Right kidney (tissue), 1 donor: ENCODE data around the gene PIP5K1C.
"Not testable (repeated sequence)": the region's sequence is repeated elsewhere in the genome, so short reads cannot be mapped to it uniquely, and the experiment has no call there.

Source experiments
- DNase-seq: peaks from one replicate; pipeline ENCODE4 v3.0.0-alpha.2; 2016

PIP5K1C gene

DNA sequence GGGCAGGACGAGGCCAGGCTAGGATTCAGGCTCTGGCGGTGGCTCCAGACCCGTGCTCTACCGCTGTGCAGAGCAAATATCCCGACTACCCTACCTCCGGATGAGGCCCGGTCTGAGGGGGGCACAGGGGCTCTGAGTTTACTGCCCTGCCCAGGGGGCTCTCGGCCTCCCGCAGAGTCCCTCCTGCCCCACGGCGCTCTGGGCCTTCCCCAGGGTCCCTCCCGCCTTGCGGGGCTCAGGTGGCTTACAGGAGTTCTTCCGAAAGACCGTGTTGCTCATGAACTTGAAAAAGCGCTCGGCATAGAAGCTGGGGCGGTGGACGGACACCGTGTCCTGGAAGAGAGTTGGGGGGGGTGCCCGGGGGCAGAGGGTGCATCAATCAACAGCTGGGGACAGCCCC, 54.5 kb downstream of the PIP5K1C start:
- DNase-seq: no peak

DNA sequence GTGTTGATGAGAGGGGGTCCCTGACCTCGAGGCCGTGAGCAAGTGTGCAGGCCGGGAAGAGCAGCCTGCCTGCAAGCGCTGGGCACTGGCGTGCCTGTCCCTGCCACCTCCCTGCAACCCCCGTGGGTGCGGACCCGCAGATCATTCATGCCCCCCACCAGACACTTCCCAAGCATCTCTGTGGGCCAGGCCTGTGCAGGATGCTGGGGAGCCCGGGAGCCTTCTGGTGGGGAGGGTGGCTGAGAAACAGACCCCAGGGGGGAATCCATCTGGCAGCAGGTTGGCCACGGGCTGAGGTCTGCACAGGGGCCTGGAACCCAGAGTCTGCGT, 55.2 kb downstream of the PIP5K1C start:
- DNase-seq: no peak

DNA sequence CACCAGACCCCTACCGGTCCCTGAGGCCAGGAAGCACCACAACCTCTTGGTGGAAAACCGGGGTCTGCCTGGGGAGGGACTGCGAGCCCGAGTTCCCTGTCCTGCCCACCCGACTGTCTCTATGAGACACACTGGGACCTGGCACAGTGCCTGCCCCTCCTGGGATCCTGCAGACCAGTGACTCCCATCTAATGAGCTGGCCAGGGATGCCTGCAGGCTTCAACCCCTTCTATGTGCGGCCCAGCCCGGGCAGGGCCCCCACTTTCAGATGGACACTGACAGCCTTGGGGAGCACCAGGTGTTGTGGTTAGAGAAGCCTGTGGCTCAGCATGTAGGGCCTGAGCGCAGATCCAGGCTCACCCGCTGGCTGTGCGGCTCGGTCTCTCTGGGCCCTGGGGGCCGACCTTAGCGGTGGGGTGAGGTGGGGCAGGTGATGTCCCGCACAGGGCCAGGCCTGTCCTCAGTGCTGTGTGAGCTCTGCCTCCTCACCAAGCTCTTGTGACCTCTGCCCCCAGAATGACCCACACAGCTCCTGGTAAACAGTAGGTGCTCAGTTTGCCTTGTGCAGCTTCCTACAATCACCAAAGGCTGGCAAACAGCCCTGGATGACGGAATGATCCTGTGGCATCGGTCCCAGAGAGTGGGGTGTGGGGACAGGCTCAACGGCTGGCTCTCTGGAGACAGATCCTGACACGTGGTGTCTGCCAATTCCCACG, 55.8 kb downstream of the PIP5K1C start:
- DNase-seq: no peak

DNA sequence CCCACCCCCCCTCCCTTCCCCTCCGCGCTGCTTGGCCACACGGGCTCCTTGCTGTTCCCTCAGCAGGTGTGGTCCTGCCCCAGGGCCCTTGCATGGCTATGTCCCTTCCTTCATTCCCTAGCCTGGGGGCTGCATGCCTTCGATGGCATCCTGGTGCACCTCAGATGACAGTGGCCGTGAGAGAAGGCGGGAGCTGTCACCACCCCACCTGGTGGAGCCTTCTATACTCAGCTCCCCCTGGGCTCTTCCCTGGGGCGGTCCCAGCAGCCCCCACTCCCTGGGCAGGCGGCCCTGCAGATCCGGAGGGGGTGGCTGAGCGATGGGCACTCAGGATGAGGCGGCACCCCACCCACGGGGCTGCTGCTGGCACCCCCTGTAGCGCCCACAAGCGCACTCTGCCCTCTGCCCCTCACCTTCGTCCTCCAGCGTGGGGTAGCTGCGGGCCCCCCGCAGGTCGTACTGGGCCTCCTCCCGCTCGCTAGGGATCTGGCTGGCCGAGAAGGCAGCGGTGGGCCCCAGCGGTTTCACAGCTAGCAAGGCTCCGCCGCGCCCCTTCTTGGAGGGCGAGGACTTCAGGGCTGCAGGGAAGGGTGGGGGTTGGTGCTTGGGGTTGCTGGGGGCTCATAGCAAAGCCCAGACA, 56.5 kb downstream of the PIP5K1C start:
- no peak for DNase-seq

DNA sequence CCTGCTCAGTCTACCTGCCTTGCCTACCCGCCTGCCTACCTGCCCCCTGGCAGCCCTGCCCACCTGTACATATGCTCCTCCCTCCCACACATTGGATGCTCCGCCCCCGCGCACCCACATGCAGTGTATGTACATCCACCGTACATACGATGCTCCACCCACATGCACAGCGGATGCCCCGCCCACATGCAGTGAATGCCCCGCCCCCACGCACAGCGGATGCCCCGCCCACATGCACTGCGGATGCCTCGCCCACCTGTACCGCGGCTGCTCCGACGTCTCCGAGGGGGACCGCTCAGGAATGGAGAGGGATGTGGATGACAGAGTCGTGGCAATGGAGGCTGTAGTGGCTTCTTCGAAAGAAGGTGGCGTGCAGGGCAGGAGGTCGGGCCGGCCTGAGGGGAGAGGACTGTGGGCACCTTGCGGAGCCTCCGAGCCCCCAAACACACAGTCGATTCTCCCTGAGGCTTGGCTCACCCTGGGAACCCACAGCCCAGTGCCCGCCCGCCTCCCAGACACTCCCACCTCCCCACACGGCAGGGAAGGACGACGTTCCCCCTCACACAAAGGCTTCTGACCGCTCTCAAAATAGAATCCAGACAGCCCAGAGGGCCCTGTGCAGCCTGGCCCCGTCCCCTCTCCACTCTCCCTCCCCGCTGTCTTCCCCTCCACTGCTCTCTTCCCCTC, 57.1 kb downstream of the PIP5K1C start:
- no peak for DNase-seq

DNA sequence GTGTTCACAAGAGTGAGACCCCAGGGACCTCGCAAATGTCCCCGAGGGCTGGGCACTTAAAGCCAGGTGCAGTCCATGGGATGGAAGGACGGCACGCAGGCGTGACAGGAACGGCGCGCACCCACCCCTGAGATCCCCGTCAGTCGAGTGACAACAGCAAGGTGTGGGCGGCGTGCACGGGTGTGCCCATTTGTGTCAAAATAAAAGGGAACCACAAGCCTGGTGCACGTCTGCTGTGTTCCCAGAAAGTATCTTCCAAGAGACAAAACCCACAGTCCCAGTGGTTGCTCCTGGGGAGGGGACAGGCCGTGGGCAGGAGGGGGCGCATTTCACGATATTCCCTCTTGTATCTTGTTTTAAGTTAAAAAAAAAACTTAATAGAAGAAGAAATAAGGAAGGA, 58.0 kb downstream of the PIP5K1C start:
- DNase-seq: no peak

DNA sequence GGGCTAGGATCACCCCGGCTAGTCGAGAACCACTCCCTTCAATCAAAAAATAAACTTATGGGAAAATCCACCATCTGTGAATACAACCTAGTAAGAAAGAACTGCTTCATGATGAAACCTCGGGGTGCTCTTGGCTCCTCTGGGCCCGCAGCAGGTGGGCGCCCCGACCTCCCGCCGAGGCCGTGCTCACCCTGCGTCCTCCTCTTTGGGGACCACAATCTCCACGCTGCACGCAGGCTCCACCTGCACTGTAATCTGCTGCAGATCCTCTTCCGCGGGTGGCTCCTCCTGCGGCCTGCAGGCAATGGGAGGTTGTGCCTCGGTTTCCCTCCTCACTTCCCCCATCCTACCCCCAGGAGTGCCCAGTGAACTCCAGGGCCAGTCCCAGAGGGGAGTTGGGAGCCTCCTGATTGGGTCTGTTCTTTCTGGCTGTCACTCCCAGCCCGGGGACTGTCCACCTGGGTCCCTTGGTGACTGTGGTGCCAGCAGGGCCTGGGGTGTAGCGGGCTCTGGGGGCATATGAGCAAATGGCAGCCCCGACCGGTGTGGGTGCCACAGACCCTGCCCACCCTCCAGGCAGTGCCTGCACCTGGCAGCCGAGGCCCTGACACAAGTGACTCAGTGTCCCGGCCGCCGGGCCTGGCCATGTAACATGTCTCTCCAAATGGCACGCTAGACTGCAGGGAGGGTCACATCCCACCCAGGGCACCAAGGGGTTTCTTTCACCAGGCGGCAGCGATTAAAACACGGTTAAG, 58.6 kb downstream of the PIP5K1C start:
- DNase-seq: no peak

DNA sequence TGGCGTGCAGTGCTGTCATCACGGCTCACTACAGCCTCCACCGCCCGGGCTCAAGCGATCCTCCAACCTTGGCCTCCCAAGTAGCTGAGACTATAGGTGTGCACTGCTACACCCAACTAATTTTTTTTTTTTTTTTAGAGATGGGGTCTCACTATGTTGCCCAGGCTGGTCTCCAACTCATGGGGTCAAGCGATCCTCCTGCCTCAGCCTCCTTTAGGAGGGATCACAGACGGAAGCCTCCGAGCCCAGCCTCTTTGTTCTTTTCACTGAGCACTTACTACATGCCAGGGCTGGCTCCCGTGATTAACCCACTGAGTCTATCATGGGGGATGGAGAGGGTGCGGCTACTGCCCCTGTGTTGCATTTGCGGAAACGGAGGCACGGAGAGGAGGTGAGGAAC, 60.8 kb downstream of the PIP5K1C start:
- no peak for DNase-seq

DNA sequence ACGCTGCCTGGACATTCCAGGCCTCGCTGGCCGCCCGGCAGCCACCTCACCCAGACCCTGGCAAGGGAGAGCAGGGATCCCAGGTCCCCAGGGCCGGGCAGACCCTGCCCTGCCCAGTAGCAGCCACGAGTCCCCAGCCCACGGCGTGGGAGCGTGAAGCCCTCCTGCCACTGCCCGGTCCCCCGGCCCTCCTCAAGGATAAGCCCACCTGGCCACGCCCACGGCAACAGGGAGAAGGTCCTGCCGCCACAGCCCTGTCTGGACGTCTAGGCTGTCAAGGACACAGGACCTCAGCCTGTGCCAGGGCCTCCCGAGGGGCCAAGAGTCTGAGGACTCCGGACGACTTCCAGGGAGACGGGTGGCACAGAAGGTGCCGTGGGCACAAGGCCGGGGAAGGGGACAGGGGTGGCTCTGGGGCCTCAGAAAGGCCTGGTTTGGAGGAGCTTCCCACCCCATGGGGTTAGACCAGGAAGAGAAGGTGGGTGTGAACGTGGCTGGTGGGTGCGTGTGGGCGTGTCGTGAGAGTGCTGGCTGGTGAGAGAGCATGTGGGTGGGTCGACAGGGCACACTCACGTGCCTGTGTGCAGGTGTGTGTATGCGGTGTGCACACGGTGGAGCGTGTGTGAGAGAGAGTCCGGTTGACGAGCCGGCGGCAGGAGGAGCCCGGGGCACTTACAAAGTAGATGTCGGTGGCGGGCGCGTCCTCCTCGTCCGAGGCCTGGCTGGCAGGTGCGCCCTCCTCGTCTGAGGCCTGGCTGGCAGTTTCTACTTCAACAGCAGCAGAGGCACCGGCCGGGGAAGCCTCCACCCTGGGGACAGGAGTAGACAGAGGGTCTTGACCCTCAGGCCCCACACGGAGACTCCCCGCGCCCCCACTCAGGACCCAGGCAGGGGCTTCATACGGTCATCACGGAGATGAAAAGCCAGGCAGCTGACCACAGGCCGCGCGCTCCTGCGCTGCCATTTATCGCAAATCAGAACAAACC, 61.8 kb downstream of the PIP5K1C start:
- DNase-seq: no peak

DNA sequence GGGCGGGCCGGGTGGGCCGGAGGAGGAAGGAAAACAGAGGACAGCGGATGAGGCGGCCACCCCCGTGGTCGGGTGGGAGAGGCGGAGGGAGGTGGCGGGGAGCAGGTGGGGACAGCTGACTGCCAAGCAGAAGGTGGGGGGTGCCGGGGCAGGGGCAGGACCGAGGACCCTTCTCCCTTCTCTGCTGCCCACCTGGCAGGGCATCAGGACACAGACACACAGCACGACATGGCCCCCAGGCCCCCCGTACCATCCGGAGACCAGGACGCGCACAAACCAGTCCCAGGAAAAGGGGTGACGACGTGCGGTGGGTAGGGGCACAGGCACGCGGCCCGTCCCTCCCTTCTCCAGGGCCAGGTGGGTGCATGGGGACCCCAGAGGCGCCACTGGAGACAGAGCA, 62.6 kb downstream of the PIP5K1C start:
- DNase-seq: no peak

DNA sequence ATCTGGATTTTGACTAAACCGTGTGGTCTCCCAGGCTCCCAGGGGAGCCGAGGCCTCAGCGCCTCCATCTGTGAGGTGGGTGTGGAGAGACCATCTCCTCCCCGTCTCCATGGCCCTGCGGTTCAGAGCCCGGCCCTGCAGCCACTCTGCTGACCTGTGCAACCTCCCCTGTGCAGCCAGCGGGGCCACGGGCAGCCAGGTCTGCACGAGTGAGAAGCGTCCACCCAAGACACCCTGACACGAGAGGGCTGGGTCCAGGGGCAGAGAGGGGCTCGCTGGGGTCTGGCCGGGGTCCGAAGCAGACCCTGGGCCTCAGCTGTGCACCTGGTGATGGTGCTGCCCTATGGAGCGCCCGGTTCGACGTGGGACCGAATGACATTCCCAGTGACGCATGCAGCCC, 63.3 kb downstream of the PIP5K1C start:
- DNase-seq: no peak

DNA sequence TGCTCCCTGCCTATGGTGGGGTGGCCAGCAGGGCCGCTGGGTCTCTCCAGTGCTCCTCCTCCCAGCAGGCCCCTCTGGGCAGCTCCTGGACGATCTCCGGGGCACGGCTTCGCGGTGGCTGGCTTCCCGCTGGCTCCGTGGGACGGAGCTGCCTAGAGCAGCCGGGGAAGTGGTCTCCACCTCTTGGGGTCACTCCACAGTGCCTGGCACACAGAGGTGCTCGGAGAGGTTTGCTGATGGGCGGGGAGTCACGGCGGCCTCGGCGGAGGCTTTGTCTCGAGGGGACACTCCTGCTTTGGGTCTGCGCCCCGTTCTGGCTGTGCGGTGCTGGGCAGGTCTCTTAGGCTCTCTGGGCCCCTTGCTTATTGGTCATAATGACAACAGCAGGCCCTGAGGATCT, 63.8 kb downstream of the PIP5K1C start:
- no peak for DNase-seq

DNA sequence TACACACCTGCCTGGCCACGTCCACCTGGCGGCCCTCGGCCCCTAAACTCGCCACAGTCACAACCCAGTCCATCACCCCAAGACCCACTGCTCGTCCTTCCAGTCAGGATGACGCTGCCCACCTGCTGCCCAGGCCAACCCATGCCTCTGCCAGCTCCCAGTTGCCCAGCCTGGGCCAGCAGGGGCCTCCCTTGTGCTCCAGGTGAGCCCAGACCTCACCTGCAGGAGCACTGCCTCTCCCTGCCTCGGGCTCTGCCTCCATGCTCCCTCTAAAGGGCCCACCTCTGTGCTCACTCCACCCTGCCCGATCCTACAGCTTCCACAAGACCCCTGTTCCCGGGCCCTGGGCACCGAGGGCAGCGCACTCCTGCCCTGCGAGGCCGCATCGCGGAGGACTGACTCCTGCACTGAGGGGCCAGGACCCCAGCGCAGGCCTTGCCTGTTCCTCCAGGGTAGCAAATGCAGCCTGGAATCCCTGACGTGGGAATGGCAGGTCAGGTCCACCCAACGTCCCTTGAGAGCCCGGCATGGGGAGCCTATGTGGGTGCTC, 65.7 kb downstream of the PIP5K1C start:
- no peak for DNase-seq

DNA sequence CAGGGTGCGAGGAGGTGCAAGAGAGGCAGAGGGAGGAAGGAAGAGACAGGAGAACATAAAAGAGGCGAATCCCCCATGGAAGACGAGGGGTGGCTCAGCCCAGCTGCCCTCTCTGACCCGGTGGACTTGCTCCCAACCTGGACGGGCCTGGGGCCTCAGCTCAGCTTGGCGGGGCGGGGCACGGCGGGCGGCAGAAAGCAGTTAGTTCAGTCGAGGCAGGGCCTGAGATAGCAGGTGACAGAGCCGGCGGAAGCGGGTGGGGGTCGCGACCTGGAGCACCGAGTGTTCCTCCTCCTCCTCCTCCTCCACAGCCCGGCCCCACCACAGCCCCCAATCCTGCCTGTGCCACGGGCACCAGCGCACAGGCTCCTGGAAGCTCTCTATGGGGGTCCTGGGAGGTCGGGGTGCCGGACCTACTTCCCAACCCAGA, 66.7 kb downstream of the PIP5K1C start:
- no peak for DNase-seq

DNA sequence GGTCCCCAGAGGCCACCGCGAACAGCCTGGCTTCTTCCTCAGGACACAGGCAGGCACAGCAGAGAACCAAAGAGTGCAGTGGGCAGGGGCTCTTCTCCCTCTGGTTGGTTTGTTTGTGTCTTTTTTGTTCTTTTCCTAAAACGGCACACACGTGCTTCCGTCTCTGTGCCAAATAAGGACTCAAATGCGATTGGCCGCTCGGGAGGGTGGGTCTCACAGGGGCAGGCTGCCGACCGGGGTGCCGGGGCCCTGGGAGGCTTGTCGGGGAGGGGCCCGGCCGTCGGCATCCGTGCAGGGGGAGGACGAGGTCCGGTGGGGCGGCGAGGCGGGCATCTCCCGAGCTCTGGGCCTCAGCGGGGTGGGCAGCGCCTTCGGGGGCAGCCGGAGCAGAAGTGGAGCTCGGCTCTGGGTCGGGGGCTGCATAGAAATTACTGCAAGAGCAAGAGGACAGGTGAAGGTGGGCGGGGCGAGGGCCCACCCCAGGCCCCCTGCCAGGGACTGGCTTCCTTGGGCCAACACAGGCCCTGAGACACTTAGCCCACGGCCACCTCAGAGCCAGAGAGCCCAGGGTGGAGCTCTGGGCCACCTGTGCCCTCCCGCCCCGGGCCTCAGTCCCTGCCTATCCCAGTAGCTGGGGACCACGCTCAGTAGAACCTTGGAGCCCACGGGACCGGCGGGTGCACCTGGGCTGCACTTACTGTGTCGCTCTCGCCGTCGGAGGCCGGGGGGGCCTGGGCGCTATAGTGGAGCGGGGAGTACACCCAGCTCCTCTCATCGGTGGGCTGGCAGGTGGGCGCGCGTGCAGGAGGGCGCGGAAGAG, 67.3 kb downstream of the PIP5K1C start:
- DNase-seq: no peak

DNA sequence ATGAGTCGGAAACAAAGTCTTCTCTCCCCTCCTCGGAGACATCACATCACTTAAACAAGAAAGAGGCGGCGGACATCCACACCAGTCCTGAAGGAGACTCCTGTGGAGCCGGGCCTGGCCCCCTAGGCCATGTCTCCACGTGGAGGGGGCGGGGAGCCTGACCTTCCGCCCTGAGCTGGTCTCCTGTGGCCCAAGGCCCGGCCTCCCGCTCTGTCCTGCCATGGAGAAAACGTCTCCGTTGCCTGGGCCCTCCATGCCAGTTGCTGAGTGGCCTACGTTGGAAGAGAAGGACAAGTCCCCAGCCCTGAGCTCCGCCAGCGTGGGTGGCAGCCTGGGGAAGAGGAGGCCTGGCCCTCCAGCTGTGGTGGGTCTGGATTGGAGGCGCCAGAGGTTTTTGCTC, 68.2 kb downstream of the PIP5K1C start:
- DNase-seq: no peak

DNA sequence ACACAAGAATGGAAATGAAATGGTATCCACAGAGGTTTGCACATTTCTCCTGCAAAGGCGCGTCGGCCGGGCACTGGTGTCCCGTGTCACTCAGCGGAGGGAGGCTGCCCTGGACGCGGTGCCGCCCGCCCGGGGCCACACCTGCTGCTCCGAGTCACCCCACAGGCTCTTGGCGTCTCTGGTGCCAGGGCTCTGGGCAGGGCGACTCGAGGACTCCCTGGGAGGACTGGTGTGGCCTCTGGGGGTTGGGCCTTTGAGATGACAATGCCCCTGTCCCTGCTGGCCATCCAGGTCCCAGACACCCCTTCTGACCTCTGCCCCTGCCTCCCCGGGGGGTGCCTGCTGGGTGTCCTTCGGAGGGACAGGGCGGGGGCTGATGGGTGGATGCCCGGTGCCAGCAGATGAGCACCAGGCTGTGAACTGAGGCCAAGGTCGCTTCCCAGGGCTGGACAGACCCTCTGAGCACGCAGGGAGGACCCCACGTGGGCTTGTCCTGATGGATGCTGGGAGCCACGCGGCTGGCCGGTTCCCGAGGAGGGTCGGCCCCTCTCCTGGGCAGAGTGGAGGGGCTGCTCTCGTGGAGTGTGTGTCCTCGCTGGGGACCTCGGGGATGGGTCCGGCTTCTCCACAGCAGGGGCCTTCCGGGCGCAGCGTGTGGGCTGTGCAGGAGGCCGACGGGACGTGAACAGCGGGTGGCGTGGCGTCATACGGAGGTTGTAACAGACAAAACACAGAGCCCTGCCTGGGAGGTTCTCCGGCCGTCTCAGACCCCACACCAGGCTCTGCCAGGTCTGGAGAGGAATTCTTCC, 69.0 kb downstream of the PIP5K1C start:
- no peak for DNase-seq

DNA sequence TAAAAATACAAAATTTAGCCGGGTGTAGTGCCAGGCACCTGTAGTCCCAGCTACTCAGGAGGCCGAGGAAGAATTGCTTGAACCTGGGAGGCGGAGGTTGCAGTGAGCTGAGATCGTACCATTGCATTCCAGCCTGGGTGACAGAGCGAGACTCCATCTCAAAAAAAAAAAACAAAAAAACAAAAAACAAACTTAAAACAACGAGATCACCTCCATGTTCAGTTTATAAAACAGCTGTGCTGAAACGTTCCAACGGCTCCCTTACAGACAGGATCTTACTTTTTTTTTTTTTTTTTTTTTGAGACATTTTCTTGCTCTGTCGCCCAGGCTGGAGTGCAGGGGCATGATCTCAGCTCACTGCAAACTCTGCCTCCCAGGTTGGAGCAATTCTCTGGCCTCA, 71.5 kb downstream of the PIP5K1C start:
- DNase-seq: not testable (repeated sequence)

DNA sequence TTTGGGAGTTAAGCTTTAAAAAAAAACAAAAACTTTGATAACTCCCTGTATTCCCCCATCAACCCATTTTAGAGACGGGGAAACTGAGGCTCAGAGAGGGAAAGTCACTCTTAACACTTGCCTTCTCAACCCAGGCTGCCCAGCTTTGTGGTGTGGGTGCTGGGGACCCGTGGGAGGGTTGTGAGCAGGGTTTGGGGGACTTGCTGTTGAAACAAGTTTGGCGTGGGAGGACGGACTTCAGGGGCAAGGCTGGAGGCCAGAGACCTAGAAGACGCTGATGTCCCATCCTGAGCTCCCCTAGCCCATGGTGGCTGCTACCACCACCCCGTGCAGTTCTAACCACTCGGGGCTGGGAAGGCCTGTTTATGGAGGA, 72.9 kb downstream of the PIP5K1C start:
- no peak for DNase-seq
